ENCODE measurements around the gene ORAI1.

DNA sequence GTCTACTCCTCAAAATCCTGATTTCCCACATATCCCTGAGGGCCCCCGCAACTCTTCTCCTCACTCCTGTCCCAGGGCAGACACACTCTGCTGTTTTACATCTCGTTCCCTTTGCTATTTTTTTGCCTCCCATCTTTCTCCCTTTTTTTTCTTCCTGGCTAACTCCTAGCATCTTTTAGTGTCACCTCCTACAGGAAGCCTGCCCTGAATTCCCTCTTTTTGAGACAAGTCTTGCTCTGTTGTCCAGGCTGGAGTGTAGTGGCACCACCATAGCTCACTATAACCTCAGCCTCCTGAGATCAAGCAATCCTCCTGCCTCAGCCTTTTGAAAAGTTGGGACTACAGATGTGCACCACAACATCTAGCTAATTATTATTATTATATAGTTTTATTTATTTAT, 29.8 kb downstream of the ORAI1 start:
- TF ChIP-seq SP1 (IDR thresholded peaks at IDR 0.05) (no peak), TARDBP (IDR thresholded peaks at IDR 0.05) (no peak), PKNOX1 (IDR thresholded peaks at IDR 0.05) (no peak), ARNT (IDR thresholded peaks at IDR 0.05) (no peak), BHLHE40 (IDR thresholded peaks at IDR 0.05; ENCODE audit: borderline replicate concordance) (no peak), NFRKB (IDR thresholded peaks at IDR 0.05) (no peak), FOXK2 (IDR thresholded peaks at IDR 0.05) (no peak), FOXM1 (IDR thresholded peaks at IDR 0.05; ENCODE audit: borderline replicate concordance) (no peak), HDGF (IDR thresholded peaks at IDR 0.05; ENCODE audit: borderline replicate concordance) (no peak), L3MBTL2 (conservative IDR thresholded peaks at IDR 0.05) (no peak), CTBP1 (IDR thresholded peaks at IDR 0.05; ENCODE audit: borderline replicate concordance) (no peak), ELF4 (IDR thresholded peaks at IDR 0.05) (no peak), SUZ12 (IDR thresholded peaks at IDR 0.05) (no peak)

All from HEK293T (cell line).